Activated T-helper 17 cell treated with anti-CD3 and anti-CD28 coated beads, Interleukin-2, amount 50 U/mL, for 72 hours (primary cell): ENCODE data around the gene CTSA. TPM values are rescaled to one million over a fixed set of nuclear protein-coding genes. Genes with fewer than 3 reads are reported as not detected.
A peak's percentile ranks its signal among the peaks of the same experiment; 100 is the strongest.

Experiments
- ATAC-seq: fragments of 150-1000 bp; cut with Tn5 transposase; replicated peaks from 2 replicates; pipeline ENCODE4 v1.10.0; 2021; ENCODE audit warnings: mild to moderate bottlenecking, moderate library complexity
- H3K27ac Mint-ChIP-seq: one replicate; pipeline ENCODE4 v1.8.0; 2022; ENCODE audit warnings: mixed read lengths
- H3K27me3 Mint-ChIP-seq: one replicate; pipeline ENCODE4 v1.8.0; 2022; ENCODE audit warnings: mixed read lengths
- H3K36me3 Mint-ChIP-seq: one replicate; pipeline ENCODE4 v1.8.0; 2022; ENCODE audit warnings: low read depth, mild to moderate bottlenecking, mixed read lengths
- H3K4me1 Mint-ChIP-seq: one replicate; pipeline ENCODE4 v1.8.0; 2022; ENCODE audit warnings: mixed read lengths
- H3K4me3 Mint-ChIP-seq: one replicate; pipeline ENCODE4 v1.8.0; 2022; ENCODE audit warnings: mild to moderate bottlenecking, mixed read lengths
- H3K9me3 Mint-ChIP-seq: one replicate; pipeline ENCODE4 v1.8.0; 2022; ENCODE audit warnings: mixed read lengths
- total RNA-seq, 2 donors: library from RNA; stranded (reverse); gene quantifications; one replicate each; pipeline ENCODE4 v1.2.3, GENCODE V29; 2022

The CTSA gene
- total RNA-seq, 2 donors from 2014 or later, result 117 to 152 TPM

- Mint-ChIP-seq H3K4me1 (peaks cover 7% of the 10 kb centered on the region), H3K4me3 (peak within 1 kb of the TSS; percentile 66), H3K36me3 (no peaks in the 10 kb centered on the region), H3K27ac (peak within 1 kb of the TSS; percentile 55), H3K9me3 (no peaks in the 10 kb centered on the region), H3K27me3 (peaks cover 3% of the 10 kb centered on the region)
- ATAC-seq, result no peak
Measured at GRCh38 chr20:45911486-45912343, 20.6 kb downstream of the CTSA start, which contains the start of gene PLTP. TSS of gene PLTP (minus strand) at chr20:45912155. CDS start at chr20:45911452, 703 bp downstream.

GRCh38 chr20:45912344-45912682, 21.2 kb downstream of the CTSA start:
- Mint-ChIP-seq H3K27ac (no peak overlapping the region), H3K4me1 (peaks cover 7% of the 10 kb centered on the region), H3K4me3 (peak overlapping the region; percentile 66), H3K9me3 (no peaks in the 10 kb centered on the region), H3K27me3 (peaks cover 6% of the 10 kb centered on the region), H3K36me3 (no peaks in the 10 kb centered on the region)
- ATAC-seq, result no peak

- peak; percentile 17 for ATAC-seq
- Mint-ChIP-seq H3K36me3 (no peaks in the 10 kb centered on the region), H3K9me3 (no peaks in the 10 kb centered on the region), H3K4me1 (peaks cover 7% of the 10 kb centered on the region), H3K4me3 (peak overlapping the region; percentile 54), H3K27me3 (peaks cover 6% of the 10 kb centered on the region), H3K27ac (no peak overlapping the region)
Measured at GRCh38 chr20:45913116-45913515, 22.0 kb downstream of the CTSA start.

- no peaks in the 10 kb centered on the region for H3K4me1 Mint-ChIP-seq
- no peaks in the 10 kb centered on the region for H3K9me3 Mint-ChIP-seq
- no peaks in the 10 kb centered on the region for H3K36me3 Mint-ChIP-seq
- no peak for ATAC-seq
- no peak overlapping the region for H3K27ac Mint-ChIP-seq
- H3K27me3 Mint-ChIP-seq, result peaks cover 6% of the 10 kb centered on the region
- no peak overlapping the region for H3K4me3 Mint-ChIP-seq
Measured at GRCh38 chr20:45917790-45918141, 26.6 kb downstream of the CTSA start.

GRCh38 chr20:45918182-45918737, 27.1 kb downstream of the CTSA start:
- H3K27me3 Mint-ChIP-seq, result peaks cover 6% of the 10 kb centered on the region
- H3K9me3 Mint-ChIP-seq, result no peaks in the 10 kb centered on the region
- no peak overlapping the region for H3K4me3 Mint-ChIP-seq
- no peaks in the 10 kb centered on the region for H3K4me1 Mint-ChIP-seq
- ATAC-seq, result no peak
- H3K36me3 Mint-ChIP-seq, result no peaks in the 10 kb centered on the region
- no peak overlapping the region for H3K27ac Mint-ChIP-seq

GRCh38 chr20:45918779-45919537, 27.8 kb downstream of the CTSA start:
- no peak overlapping the region for H3K27ac Mint-ChIP-seq
- peaks cover 6% of the 10 kb centered on the region for H3K27me3 Mint-ChIP-seq
- no peaks in the 10 kb centered on the region for H3K9me3 Mint-ChIP-seq
- H3K36me3 Mint-ChIP-seq, result no peaks in the 10 kb centered on the region
- no peaks in the 10 kb centered on the region for H3K4me1 Mint-ChIP-seq
- ATAC-seq, result no peak
- H3K4me3 Mint-ChIP-seq, result no peak overlapping the region

GRCh38 chr20:45919542-45920399, 28.6 kb downstream of the CTSA start:
- ATAC-seq, result no peak
- Mint-ChIP-seq H3K4me1 (no peaks in the 10 kb centered on the region), H3K27me3 (peaks cover 6% of the 10 kb centered on the region), H3K9me3 (no peaks in the 10 kb centered on the region), H3K27ac (no peak overlapping the region), H3K36me3 (no peaks in the 10 kb centered on the region), H3K4me3 (no peak overlapping the region)

- Mint-ChIP-seq H3K4me1 (no peaks in the 10 kb centered on the region), H3K36me3 (no peaks in the 10 kb centered on the region), H3K27me3 (peaks cover 6% of the 10 kb centered on the region), H3K4me3 (no peak overlapping the region), H3K27ac (no peak overlapping the region), H3K9me3 (no peaks in the 10 kb centered on the region)
- ATAC-seq, result no peak
Measured at GRCh38 chr20:45920462-45921336, 29.6 kb downstream of the CTSA start.

- no peak overlapping the region for H3K27ac Mint-ChIP-seq
Measured at GRCh38 chr20:45921337-45922189, 30.4 kb downstream of the CTSA start.

GRCh38 chr20:45924391-45925261, 33.5 kb downstream of the CTSA start:
- Mint-ChIP-seq H3K4me3 (no peak overlapping the region), H3K4me1 (no peaks in the 10 kb centered on the region), H3K27me3 (no peaks in the 10 kb centered on the region), H3K36me3 (no peaks in the 10 kb centered on the region), H3K9me3 (no peaks in the 10 kb centered on the region), H3K27ac (peak overlapping the region; percentile 58)
- no peak for ATAC-seq

More at GRCh38 chr20:45921337-45922189, 30.4 kb downstream of the CTSA start:
- ATAC-seq, result peak; percentile 47
- H3K36me3 Mint-ChIP-seq, result no peaks in the 10 kb centered on the region
- peaks cover 3% of the 10 kb centered on the region for H3K27me3 Mint-ChIP-seq
- H3K4me1 Mint-ChIP-seq, result no peaks in the 10 kb centered on the region
- no peak overlapping the region for H3K4me3 Mint-ChIP-seq
- no peaks in the 10 kb centered on the region for H3K9me3 Mint-ChIP-seq

- Mint-ChIP-seq H3K4me3 (no peak overlapping the region), H3K4me1 (no peaks in the 10 kb centered on the region), H3K27me3 (no peaks in the 10 kb centered on the region), H3K36me3 (no peaks in the 10 kb centered on the region), H3K9me3 (no peaks in the 10 kb centered on the region), H3K27ac (no peak overlapping the region)
- ATAC-seq, result no peak
Measured at GRCh38 chr20:45925821-45926506, 34.8 kb downstream of the CTSA start.

- Mint-ChIP-seq H3K36me3 (no peaks in the 10 kb centered on the region), H3K4me3 (no peak overlapping the region), H3K9me3 (no peaks in the 10 kb centered on the region), H3K4me1 (no peaks in the 10 kb centered on the region), H3K27me3 (no peaks in the 10 kb centered on the region), H3K27ac (no peak overlapping the region)
- no peak for ATAC-seq
Measured at GRCh38 chr20:45926731-45927070, 35.6 kb downstream of the CTSA start.
